Transverse colon (tissue), 4 donors: ENCODE data around the gene VRK2.

Experiments
- POLR2A ChIP-seq: fragments of 450-650 bp; IDR thresholded peaks from one replicate; pipeline ENCODE4 v1.6.1; 2016; ENCODE audit warnings: antibody characterized with exemption, mild to moderate bottlenecking, moderate library complexity
- POLR2AphosphoS5 ChIP-seq, 3 donors: sonication (generic); formaldehyde crosslinking; IDR thresholded peaks; one replicate each; pipeline ENCODE4 v1.6.1; 2016; ENCODE audit warnings: antibody characterized with exemption in 3 of 3
- TF ChIP-seq, protein P1 (sequence below), 5 experiments: fragments of 200-600 bp in 3 of 5; fragments of 450-650 bp in 2 of 5; sonication (generic) in 3 of 5; IDR thresholded peaks; 1 replicate in 2 of 5; 2 replicates in 3 of 5; pipeline ENCODE4 v1.5.1; 2016 to 2017; ENCODE audit warnings: antibody characterized with exemption in 5 of 5, inconsistent platforms in 3 of 5, mild to moderate bottlenecking in 2 of 5, moderate library complexity in 1 of 5

DNA sequence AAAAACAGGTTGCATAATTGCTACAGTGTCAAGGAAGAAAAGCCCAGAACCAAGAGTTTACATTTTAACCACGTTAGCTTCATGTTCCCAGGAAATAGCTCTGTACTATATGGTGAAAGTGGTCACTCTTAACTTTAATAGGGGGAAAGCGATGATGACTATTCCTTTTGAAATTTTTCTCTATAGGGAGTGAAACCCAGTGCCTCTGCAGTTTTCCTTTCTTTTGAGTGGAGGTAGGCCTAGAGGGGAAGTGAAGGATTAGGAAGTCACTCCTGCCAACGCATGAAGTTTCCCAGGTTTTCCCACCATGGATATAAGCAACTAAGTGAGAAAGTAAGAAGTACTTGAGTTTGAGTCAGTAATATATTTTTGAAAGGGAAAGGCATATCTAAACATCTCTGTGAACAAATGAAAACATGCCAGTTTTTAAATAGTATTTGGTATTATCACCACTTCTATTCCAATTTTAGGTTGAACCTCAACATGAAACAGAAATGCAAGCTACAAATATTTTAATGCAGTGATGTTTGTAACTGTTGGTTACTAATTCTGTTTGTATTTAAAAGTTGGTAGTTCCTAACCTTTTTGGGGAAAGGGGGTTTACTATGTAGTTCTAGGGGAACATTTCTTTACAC, 91.9 kb downstream of the VRK2 start:
- TF ChIP-seq, protein P1, sequence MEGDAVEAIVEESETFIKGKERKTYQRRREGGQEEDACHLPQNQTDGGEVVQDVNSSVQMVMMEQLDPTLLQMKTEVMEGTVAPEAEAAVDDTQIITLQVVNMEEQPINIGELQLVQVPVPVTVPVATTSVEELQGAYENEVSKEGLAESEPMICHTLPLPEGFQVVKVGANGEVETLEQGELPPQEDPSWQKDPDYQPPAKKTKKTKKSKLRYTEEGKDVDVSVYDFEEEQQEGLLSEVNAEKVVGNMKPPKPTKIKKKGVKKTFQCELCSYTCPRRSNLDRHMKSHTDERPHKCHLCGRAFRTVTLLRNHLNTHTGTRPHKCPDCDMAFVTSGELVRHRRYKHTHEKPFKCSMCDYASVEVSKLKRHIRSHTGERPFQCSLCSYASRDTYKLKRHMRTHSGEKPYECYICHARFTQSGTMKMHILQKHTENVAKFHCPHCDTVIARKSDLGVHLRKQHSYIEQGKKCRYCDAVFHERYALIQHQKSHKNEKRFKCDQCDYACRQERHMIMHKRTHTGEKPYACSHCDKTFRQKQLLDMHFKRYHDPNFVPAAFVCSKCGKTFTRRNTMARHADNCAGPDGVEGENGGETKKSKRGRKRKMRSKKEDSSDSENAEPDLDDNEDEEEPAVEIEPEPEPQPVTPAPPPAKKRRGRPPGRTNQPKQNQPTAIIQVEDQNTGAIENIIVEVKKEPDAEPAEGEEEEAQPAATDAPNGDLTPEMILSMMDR (IDR thresholded peaks at IDR 0.05), result no peak
- TF ChIP-seq POLR2A, result no peak
- TF ChIP-seq POLR2AphosphoS5 (IDR thresholded peaks at IDR 0.05), result no peak
